Smooth muscle cell of trachea (primary cell): Measurements from ENCODE around the gene IFI6. TPM values are rescaled to one million over a fixed set of nuclear protein-coding genes. Genes with fewer than 3 reads are reported as not detected.

ENCODE experiments used
- total RNA-seq: library from RNA; depleted of rRNA; stranded (reverse); fragments of >200 nt; gene quantifications from 2 replicates; pipeline ENCODE4 v1.2.1, GENCODE V29; 2014

IFI6 gene, protein sequence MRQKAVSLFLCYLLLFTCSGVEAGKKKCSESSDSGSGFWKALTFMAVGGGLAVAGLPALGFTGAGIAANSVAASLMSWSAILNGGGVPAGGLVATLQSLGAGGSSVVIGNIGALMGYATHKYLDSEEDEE
- 26.5 and 74.4 TPM in 2 replicates for total RNA-seq

DNA sequence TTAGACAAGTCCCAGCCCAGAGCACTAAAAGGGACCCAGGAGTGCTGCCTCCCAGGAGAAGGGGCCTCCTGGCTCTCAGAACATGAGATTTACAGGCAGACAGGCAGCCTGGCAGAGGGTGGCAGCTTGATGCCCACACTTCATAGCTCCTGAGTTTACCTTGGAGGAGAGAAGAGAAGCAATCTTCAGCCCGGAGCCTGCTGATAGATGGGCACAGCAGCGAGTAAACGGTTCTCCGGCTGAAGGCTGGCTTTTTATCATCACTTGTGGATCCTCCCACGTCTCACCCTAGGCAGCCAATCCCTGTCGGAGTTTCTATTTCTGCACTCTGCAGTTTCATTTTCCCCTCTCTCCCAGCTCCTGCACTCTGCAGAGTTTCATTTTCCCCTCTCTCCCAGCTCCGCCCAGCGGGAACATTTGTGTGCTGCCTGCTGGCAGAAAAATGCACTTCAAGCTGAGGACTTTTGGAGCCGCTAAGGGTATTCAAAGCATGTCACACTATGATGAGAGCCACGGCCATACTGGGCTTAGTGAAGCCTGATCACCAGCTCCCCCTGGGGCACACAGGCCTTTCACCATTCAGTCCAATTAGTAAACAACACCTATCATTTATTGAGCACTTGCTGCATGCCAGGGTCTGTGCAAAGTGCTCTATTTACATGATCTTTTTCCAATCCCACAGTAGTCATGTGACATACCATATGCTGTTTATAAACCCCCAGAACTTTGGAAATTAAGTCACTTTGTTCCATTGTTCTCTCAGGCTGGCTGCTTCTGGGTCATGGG lies at the start of gene IFI6:
IFI6 (minus strand) TSS at position 229 of the 786 bp plus-strand sequence. CDS start 2,878 bp downstream, outside the sequence.

DNA sequence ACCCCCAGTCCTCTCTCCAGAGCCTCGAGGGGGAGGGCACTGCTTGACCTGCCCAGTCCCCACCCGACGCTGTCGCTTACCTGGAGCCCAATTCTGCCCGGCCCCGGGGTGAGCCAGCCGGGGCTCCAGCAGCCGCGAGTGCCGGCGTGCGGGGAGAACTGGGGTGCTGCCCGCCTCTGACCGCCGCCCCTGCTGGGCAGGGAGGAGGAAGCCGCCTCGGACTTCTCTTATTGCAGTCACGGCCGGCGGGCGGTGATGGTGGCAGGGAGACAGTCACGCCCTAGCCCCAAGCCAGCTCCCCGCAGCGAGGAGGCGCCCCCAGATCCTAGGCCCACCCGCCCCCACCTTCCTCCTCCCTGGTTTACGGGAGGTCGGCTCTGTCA lies 37.0 kb downstream of the IFI6 start, which contains the start of gene FGR:
FGR (minus strand) TSS at position 201 of the 383 bp plus-strand sequence. CDS start 11,269 bp downstream, outside the sequence.

Other genes with a start within 250 kb of the IFI6 start
- 31.4 and 38.3 TPM in 2 replicates for gene WASF2, start 182.0 kb downstream of the IFI6 start, total RNA-seq
- gene AHDC1, start 68.0 kb downstream of the IFI6 start, total RNA-seq = 12.7 and 15.1 TPM in 2 replicates
- gene FGR, start 37.0 kb downstream of the IFI6 start, total RNA-seq = 0.17 and 0.29 TPM in 2 replicates
- 15.1 and 18.0 TPM in 2 replicates for gene FAM76A, start 53.8 kb upstream of the IFI6 start, total RNA-seq
- 65.5 and 66.7 TPM in 2 replicates for gene STX12, start 101.0 kb upstream of the IFI6 start, total RNA-seq
- gene PPP1R8, start 158.6 kb upstream of the IFI6 start, total RNA-seq = 35.1 and 46.4 TPM in 2 replicates
- 5.2 and 15.4 TPM in 2 replicates for gene THEMIS2, start 200.4 kb upstream of the IFI6 start, total RNA-seq
- gene RPA2, start 242.4 kb upstream of the IFI6 start, total RNA-seq = 23.7 and 27.6 TPM in 2 replicates